Colon (tissue), 2 donors: ENCODE results near the gene TRAF1.

Experiments used
- FAIRE-seq: peaks from 2 replicates; lab custom pipeline; 2012; peaks lifted over from hg19 to GRCh38; lab: Jason Lieb, UNC
- donor health status: control.
- donor health status: control.

Gene TRAF1

GRCh38 chr9:120923620-120924328 lies 2.8 kb downstream of the TRAF1 start:
- no peak for FAIRE-seq

DNA sequence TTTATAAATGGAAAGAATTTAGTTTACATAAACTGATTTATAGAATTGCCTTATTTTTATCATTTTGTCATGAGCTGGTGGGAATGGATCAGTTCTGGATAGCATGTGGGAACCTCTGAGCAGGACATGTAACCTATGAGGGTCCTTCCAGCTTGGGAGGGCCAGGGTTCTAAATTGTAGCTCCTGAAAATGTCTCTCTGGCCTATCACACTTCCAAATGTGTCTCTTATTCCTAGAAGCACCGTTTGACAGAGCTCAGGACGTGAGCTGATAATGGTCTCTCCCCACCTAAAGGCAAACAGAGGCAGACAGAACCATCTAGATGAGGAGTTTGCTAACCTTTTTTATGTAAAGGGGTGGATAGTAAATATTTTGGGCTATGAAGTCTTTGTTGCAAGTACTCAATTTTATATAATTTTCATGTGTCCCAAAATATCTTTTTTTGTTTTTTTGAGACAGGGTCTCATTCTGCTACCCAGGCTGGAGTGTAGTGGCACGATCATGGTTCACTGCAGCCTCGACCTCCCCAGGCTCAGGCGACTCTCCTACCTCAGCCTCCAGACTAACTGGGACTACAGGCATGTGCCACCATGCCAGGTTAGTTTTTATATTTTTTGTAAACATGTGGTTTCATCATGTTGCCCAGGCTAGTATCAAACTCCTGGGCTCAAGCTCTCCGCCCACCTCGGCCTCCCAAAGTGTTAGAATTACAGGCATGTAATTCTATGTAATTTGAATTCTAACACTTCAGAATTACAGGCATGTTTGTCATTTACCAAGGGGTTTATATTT lies 4.0 kb downstream of the TRAF1 start:
- no peak for FAIRE-seq

DNA sequence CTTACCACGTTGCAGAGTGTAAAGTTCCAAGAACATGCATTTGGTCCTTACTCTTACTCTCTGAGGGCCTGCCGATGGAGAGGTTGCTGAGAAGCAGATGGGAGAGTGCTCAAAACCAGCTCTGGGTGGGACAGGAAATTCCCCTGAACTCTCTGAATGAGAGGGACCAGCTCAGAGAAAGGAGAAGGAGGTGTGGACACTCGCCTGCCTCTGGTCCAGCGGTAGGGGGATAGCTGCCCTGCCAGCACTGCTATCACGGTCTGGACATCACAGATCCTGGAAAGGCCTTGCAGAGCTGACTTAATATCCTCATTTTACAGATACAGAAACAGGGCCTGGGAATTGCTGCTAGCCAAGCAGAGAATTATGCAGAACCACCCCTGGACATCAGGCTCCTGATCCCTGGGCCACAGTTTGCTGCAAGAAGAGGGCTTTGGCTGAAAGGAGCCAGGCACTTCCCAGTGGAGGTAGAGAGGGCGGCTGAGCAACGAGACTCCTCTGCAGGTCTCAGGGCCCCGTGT lies 4.9 kb downstream of the TRAF1 start:
- FAIRE-seq: no peak

DNA sequence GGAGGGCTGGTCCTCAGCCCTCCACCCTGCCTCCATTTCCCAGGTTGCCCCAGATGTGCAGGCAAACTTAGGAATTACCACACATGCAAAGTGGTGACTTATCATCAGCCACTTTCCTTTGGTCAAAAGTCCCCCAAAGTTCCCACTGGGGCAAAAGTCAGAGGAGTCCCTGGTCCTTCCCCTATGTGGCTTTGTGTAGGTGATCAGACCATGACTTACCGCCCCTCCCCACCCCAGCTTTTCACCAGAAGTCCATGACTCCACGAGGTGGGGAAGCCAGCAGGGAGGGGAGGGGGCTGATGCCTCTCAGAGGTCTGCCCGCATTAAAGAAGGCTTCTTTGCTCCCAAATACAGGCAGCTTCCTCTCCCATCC lies 5.8 kb downstream of the TRAF1 start:
- no peak for FAIRE-seq

DNA sequence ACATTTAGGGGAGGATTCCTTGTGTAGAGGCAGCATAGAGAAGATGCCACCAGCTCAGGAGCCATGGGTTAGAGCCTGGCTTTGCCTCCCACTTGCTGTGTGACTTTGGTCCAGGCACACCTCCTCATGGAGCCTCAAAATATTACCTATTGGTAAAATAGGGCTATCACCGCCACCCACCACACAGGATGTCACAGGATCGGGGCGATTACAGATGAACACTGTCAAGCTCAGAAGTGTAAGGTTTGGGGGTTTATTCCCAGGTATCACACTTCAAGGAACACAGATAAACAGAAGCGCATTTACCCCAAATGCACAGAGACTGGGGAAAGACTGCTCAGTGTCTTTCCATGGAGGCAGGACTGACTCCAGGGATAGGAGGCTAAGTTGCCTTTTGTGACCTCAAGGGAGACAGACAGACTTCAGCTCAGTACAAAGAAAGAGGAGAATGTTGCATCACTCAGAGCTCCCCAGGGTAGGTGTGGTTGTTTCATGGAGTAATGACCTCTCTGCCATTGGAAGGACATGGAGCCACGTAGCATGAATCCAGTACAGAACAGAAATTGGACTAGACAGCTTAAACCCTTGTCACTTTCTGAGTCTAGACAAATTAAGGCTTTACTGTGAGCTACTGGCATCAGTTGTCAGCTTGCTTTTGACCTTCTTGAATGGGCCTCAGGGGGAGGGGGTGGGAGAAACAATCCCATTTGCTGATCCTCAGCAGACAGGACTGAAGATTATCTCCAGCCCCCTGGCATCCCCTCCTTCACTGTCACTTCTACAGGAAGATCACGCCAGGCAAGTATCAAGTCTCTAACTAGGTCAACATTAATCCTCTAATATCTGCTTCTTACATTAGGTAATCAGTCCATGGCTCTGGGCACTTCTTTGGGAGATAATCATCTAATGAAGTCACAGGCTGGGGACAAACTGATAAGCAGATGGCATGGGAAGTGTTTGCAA lies 6.5 kb downstream of the TRAF1 start:
- no peak for FAIRE-seq

- no peak for FAIRE-seq
Observed at GRCh38 chr9:120918931-120919842, 7.4 kb downstream of the TRAF1 start.

GRCh38 chr9:120917929-120918762 lies 8.4 kb downstream of the TRAF1 start:
- no peak for FAIRE-seq

- FAIRE-seq: no peak
Observed at GRCh38 chr9:120916991-120917880, 9.4 kb downstream of the TRAF1 start.

GRCh38 chr9:120916588-120916987 lies 10.0 kb downstream of the TRAF1 start:
- no peak for FAIRE-seq

DNA sequence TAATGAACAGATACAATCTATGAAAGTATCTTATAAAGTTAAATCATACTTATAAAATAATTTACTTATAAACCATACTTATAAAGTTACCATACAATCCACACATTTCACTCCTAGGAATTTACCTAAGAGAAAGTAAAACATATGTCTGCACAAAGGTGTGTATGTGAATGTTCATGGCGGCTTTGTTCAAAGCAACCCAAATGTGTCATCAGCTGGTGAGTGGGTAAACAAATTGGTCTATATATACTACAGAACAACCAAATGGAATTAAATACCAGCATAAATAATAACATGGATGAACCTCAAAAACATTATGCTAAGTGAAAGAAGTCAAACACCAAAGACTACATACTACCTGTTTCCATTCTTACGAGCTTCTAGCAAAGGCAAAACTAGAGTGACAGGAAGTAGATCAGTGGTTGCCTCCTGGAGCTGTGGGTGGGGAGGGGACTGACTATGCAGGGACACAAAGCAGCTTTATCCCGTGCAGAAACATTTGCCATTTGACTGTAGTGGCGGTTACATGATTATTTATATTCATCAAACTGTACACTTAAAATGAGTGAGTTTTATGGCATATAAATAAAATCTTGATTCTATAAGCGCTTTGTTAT lies 10.6 kb downstream of the TRAF1 start:
- FAIRE-seq: no peak

- FAIRE-seq: no peak
Observed at GRCh38 chr9:120914953-120915352, 11.6 kb downstream of the TRAF1 start.

- no peak for FAIRE-seq
Observed at GRCh38 chr9:120914396-120914795, 12.2 kb downstream of the TRAF1 start.

DNA sequence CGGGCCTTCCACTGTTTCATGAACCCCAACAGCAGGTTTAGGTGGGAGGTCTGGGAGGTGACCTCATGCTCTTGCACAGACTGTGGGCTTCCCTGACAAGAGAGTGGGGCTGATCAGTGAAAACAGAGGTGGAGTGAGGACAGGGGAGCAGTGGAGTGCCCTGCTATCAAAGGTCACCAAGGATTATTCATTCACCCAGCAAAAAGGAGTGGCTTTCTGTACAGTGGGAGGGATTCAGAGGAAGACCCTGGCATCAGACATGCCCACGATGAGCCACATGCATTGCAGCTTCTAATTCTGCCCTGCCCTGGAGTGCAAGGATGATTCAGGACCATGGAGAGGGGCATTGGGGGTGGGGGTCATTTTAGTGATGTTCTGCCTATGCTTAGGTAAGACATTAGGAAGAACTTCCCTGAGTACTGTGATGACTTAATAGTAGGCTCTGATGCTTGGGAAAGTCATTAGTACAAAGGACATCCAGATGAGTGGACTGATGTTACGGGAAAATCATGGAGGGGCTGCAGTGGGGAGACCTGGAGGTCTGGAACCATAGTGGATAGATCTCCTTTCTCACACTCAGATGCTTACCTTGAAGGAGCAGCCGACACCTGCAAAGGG lies 12.8 kb downstream of the TRAF1 start:
- no peak for FAIRE-seq

- FAIRE-seq: no peak
Observed at GRCh38 chr9:120912958-120913646, 13.5 kb downstream of the TRAF1 start.

- no peak for FAIRE-seq
Observed at GRCh38 chr9:120911295-120911837, 15.2 kb downstream of the TRAF1 start.

GRCh38 chr9:120910643-120911042 lies 16.0 kb downstream of the TRAF1 start:
- no peak for FAIRE-seq

GRCh38 chr9:120909904-120910303 lies 16.7 kb downstream of the TRAF1 start:
- no peak for FAIRE-seq
